ENCODE measurements around the gene STRN3.

DNA sequence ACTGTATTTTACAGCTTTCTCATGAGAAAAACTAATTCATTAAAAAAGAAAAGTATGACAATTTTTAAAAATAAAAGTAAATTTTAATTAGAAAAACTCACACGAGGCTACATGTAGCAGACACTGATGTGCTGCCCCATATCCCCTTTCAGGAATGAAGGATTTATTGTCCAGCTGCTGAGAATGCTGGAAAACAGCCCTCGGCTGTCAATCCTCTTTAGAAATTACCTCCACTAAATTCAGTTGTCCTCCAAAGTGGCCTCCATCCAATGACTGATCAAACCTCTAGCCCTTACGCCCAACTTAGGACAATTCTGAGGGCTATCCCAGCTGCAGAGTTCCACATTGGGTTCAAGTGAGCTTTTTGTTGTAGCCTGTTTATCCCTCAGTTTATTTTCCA lies 30.5 kb downstream of the STRN3 start:
- TF ChIP-seq CTCF (IDR thresholded peaks at IDR 0.05) (no peak), POLR2AphosphoS5 (IDR thresholded peaks at IDR 0.05) (no peak), POLR2A (IDR thresholded peaks at IDR 0.05) (no peak), EP300 (IDR thresholded peaks at IDR 0.05) (no peak)
